Mesenchymal stem cell (in vitro differentiated cells and primary cell): ENCODE measurements around the gene FBXO31.

ENCODE experiments used
- DNase-seq: peaks from one replicate; pipeline ENCODE4 v3.0.0-alpha.2; 2013
- H2AFZ ChIP-seq: one replicate; pipeline ENCODE4 v1.6.1; 2013; ENCODE audit warnings: low read depth, mild to moderate bottlenecking, control low read depth, inconsistent platforms, low read length, moderate library complexity
- H2AK5ac ChIP-seq: 2 replicates; pipeline ENCODE4 v1.6.1; 2013; ENCODE audit warnings: low read length, moderate library complexity, mild to moderate bottlenecking, inconsistent platforms; ENCODE audit not compliant: severe bottlenecking
- H2BK120ac ChIP-seq: one replicate; pipeline ENCODE4 v1.6.1; 2013; ENCODE audit warnings: low read depth, mild to moderate bottlenecking, inconsistent platforms, low read length, moderate library complexity
- H2BK12ac ChIP-seq, 2 experiments: one replicate each; pipeline ENCODE4 v1.6.1; 2013; ENCODE audit warnings: inconsistent platforms in 2 of 2, low read length in 2 of 2, mild to moderate bottlenecking in 2 of 2, moderate library complexity in 2 of 2, control low read depth in 1 of 2
- H2BK15ac ChIP-seq: one replicate; pipeline ENCODE4 v1.6.1; 2013; ENCODE audit warnings: mild to moderate bottlenecking, low read depth, inconsistent platforms; ENCODE audit not compliant: poor library complexity, severe bottlenecking
- H2BK5ac ChIP-seq: 2 replicates; pipeline ENCODE4 v1.6.1; 2013; ENCODE audit warnings: low read depth, mild to moderate bottlenecking, low read length, control low read depth, inconsistent platforms; ENCODE audit not compliant: poor library complexity, severe bottlenecking
- H3K14ac ChIP-seq, 2 experiments: one replicate each; pipeline ENCODE4 v1.6.1; 2013; ENCODE audit warnings: inconsistent platforms in 2 of 2, low read length in 2 of 2, control low read depth in 1 of 2, mild to moderate bottlenecking in 1 of 2, moderate library complexity in 1 of 2
- H3K18ac ChIP-seq, 2 experiments: one replicate each; pipeline ENCODE4 v1.6.1; 2013; ENCODE audit warnings: inconsistent platforms in 2 of 2, low read length in 2 of 2, control low read depth in 1 of 2, low read depth in 1 of 2, mild to moderate bottlenecking in 1 of 2
- H3K23ac ChIP-seq, 2 experiments: one replicate each; pipeline ENCODE4 v1.6.1; 2013; ENCODE audit warnings: inconsistent platforms in 2 of 2, low read length in 2 of 2, mild to moderate bottlenecking in 2 of 2, moderate library complexity in 2 of 2, control low read depth in 1 of 2
- H3K27ac ChIP-seq: 2 replicates; pipeline ENCODE4 v1.5.1; 2013; ENCODE audit warnings: mild to moderate bottlenecking, moderate library complexity, low read length, control low read depth, inconsistent platforms; ENCODE audit not compliant: poor library complexity, severe bottlenecking
- H3K27me3 ChIP-seq, 2 experiments: 2 replicates each; pipeline versions ENCODE4 v1.6.1 to v1.7.0; 2013; ENCODE audit warnings: low read length in 2 of 2, mild to moderate bottlenecking in 2 of 2, moderate library complexity in 2 of 2, control low read depth in 1 of 2, inconsistent platforms in 1 of 2; ENCODE audit not compliant: control insufficient read depth in 1 of 2, insufficient read depth in 1 of 2
- H3K36me3 ChIP-seq, 2 experiments: 2 replicates each; pipeline versions ENCODE4 v1.6.1 to v1.7.0; 2013; ENCODE audit warnings: low read length in 2 of 2, control low read depth in 1 of 2, inconsistent platforms in 1 of 2, low read depth in 1 of 2, mild to moderate bottlenecking in 1 of 2; ENCODE audit not compliant: insufficient read depth in 2 of 2, control insufficient read depth in 1 of 2
- H3K4ac ChIP-seq, 2 experiments: one replicate each; pipeline ENCODE4 v1.6.1; 2013; ENCODE audit warnings: inconsistent platforms in 2 of 2, low read length in 2 of 2, mild to moderate bottlenecking in 2 of 2, moderate library complexity in 2 of 2, control low read depth in 1 of 2, low read depth in 1 of 2
- H3K4me1 ChIP-seq: 2 replicates; pipeline ENCODE4 v1.6.1; 2013; ENCODE audit warnings: low read depth, low read length, control low read depth; ENCODE audit not compliant: control insufficient read depth, insufficient read depth
- H3K4me2 ChIP-seq: 2 replicates; pipeline ENCODE4 v1.6.1; 2013; ENCODE audit warnings: low read length, mild to moderate bottlenecking, inconsistent platforms; ENCODE audit not compliant: poor library complexity, severe bottlenecking
- H3K4me3 ChIP-seq, 2 experiments: 2 replicates each; pipeline versions ENCODE4 v1.5.1 to v1.7.0; 2013; ENCODE audit warnings: low read length in 2 of 2, mild to moderate bottlenecking in 2 of 2, control low read depth in 1 of 2, low read depth in 1 of 2; ENCODE audit not compliant: insufficient read depth in 1 of 2
- H3K79me1 ChIP-seq: replicated peaks from 2 replicates; pipeline ENCODE4 v1.6.1; 2013; ENCODE audit warnings: mild to moderate bottlenecking, control low read depth, low read length, inconsistent platforms; ENCODE audit not compliant: poor library complexity, severe bottlenecking
- H3K9ac ChIP-seq: 2 replicates; pipeline ENCODE4 v1.7.0; 2013; ENCODE audit warnings: mild to moderate bottlenecking, low read length, moderate library complexity
- H3K9me3 ChIP-seq: 2 replicates; pipeline ENCODE4 v1.7.0; 2013; ENCODE audit warnings: mild to moderate bottlenecking, low read length; ENCODE audit not compliant: control insufficient read depth
- H4K8ac ChIP-seq: one replicate; pipeline ENCODE4 v1.6.1; 2013; ENCODE audit warnings: inconsistent platforms, mild to moderate bottlenecking, low read length, moderate library complexity
- H4K91ac ChIP-seq: one replicate; pipeline ENCODE4 v1.6.1; 2013; ENCODE audit warnings: mild to moderate bottlenecking, low read length, inconsistent platforms
- WGBS: methylation state at CpG from one replicate; pipeline ENCODE4 v1.1.7; 2013; ENCODE audit warnings: mixed read lengths; 5-methylcytosine and 5-hydroxymethylcytosine counted together

FBXO31 gene

GRCh38 chr16:87395181-87395842 is 11.7 kb upstream of the FBXO31 start:
- Histone ChIP-seq H2BK120ac (no peak overlapping the region), H2AK5ac (no peak overlapping the region), H3K4me2 (no peak overlapping the region), H3K27me3 (no peaks in the 10 kb centered on the region), H4K91ac (no peak overlapping the region), H4K8ac (no peak overlapping the region), H3K4me3 (peak overlapping the region in 1 of 2 experiments; percentile 17), H3K4me1 (peaks cover 14% of the 10 kb centered on the region), H2BK12ac (peak overlapping the region in 1 of 2 experiments; percentile 72), H3K14ac (no peak overlapping the region), H3K9ac (peak overlapping the region; percentile 95), H2AFZ (no peak overlapping the region), H3K4ac (no peak overlapping the region), H2BK15ac (no peak overlapping the region), H2BK5ac (no peak overlapping the region), H3K9me3 (no peaks in the 10 kb centered on the region), H3K79me1 (peaks cover 14% of the 10 kb centered on the region), H3K18ac (peak overlapping the region in 1 of 2 experiments; percentile 52), H3K36me3 (peaks cover 10 to 23% of the 10 kb centered on the region in 2 experiments), H3K27ac (no peak overlapping the region), H3K23ac (no peak overlapping the region)
- 98% methylated on average over 5 of the region's 7 CpGs for WGBS
- peak; percentile 26 for DNase-seq

- Histone ChIP-seq H3K18ac (no peak overlapping the region), H2BK12ac (no peak overlapping the region), H2AK5ac (no peak overlapping the region), H3K23ac (no peak overlapping the region), H3K4me3 (peak overlapping the region in 1 of 2 experiments; percentile 94), H3K9me3 (no peaks in the 10 kb centered on the region), H3K27ac (no peak overlapping the region), H3K27me3 (no peaks in the 10 kb centered on the region), H3K4me1 (peaks cover 14% of the 10 kb centered on the region), H3K14ac (no peak overlapping the region), H3K79me1 (peaks cover 10% of the 10 kb centered on the region), H3K4me2 (peak overlapping the region; percentile 58), H2BK120ac (no peak overlapping the region), H2BK5ac (no peak overlapping the region), H4K8ac (no peak overlapping the region), H4K91ac (no peak overlapping the region), H2BK15ac (no peak overlapping the region), H3K4ac (no peak overlapping the region), H3K9ac (peak overlapping the region; percentile 95), H2AFZ (no peak overlapping the region), H3K36me3 (peaks cover 4 to 12% of the 10 kb centered on the region in 2 experiments)
- WGBS, result 71% methylated on average over 2 of the region's 6 CpGs
- no peak for DNase-seq
These were observed 10.1 kb upstream of the FBXO31 start for GRCh38 chr16:87393680-87394055.

- H3K79me1 ChIP-seq, result peaks cover 9% of the 10 kb centered on the region
- WGBS, result 5% methylated on average over 51 of the region's 53 CpGs
- H2BK15ac ChIP-seq, result peak overlapping the region; percentile 93
- peak overlapping the region; percentile 94 to 97 for H3K4me3 ChIP-seq
- peak overlapping the region; percentile 22 for H3K27ac ChIP-seq
- H2AK5ac ChIP-seq, result no peak overlapping the region
- peak overlapping the region; percentile 54 for H2BK5ac ChIP-seq
- peak overlapping the region; percentile 42 for H2AFZ ChIP-seq
- peak overlapping the region; percentile 95 for H3K9ac ChIP-seq
- DNase-seq, result peak; percentile 57
- H3K36me3 ChIP-seq, result peaks cover 3 to 7% of the 10 kb centered on the region in 2 experiments
- no peak overlapping the region for H4K8ac ChIP-seq
- peak overlapping the region; percentile 58 for H3K4me2 ChIP-seq
- no peaks in the 10 kb centered on the region for H3K27me3 ChIP-seq
- H3K4ac ChIP-seq, result peak overlapping the region; percentile 87 to 89
- peak overlapping the region in 1 of 2 experiments; percentile 94 for H3K23ac ChIP-seq
- peaks cover 13% of the 10 kb centered on the region for H3K4me1 ChIP-seq
- peak overlapping the region; percentile 90 to 91 for H3K14ac ChIP-seq
- peak overlapping the region; percentile 84 to 91 for H3K18ac ChIP-seq
- no peak overlapping the region for H2BK120ac ChIP-seq
- H2BK12ac ChIP-seq, result no peak overlapping the region
- no peaks in the 10 kb centered on the region for H3K9me3 ChIP-seq
- peak overlapping the region; percentile 58 for H4K91ac ChIP-seq
These were observed 9.5 kb upstream of the FBXO31 start for GRCh38 chr16:87392821-87393679.
